Kidney epithelial cell (primary cell): ENCODE results near the gene PBX2. TPM values are rescaled to one million over a fixed set of nuclear protein-coding genes. Genes with fewer than 3 reads are reported as not detected.
A peak's percentile ranks its signal among the peaks of the same experiment; 100 is the strongest.
"Not testable (repeated sequence)": the region's sequence is repeated elsewhere in the genome, so short reads cannot be mapped to it uniquely, and the experiment has no call there.

ENCODE experiments used
- DNase-seq: peaks from one replicate; pipeline ENCODE4 v3.0.0-alpha.2; 2010; ENCODE audit warnings: low read depth
- H3K27me3 ChIP-seq: 2 replicates; pipeline ENCODE4 v1.6.0; 2011; ENCODE audit warnings: low read length; ENCODE audit not compliant: control insufficient read depth, insufficient read depth
- H3K36me3 ChIP-seq: 2 replicates; pipeline ENCODE4 v1.5.1; 2011; ENCODE audit warnings: low read length; ENCODE audit not compliant: control insufficient read depth, insufficient read depth
- H3K4me3 ChIP-seq: 2 replicates; pipeline ENCODE4 v1.5.1; 2011; ENCODE audit warnings: low read depth, mild to moderate bottlenecking, control low read depth, low read length
- CTCF ChIP-seq: IDR thresholded peaks from 2 replicates; pipeline ENCODE4 v1.5.1; 2011; ENCODE audit warnings: mild to moderate bottlenecking, moderate library complexity, low read length, control low read depth, inconsistent platforms; ENCODE audit not compliant: insufficient read depth, poor library complexity, severe bottlenecking
- total RNA-seq: library from RNA; depleted of rRNA; stranded (reverse); fragments of >200 nt; gene quantifications from 2 replicates; pipeline ENCODE4 v1.2.3, GENCODE V29; 2015

Gene PBX2
- total RNA-seq, 1 donor from 2014 or later: 37.5 TPM

GRCh38 chr6:32149092-32149755 lies 40.8 kb downstream of the PBX2 start:
- DNase-seq: no peak
- no peak for TF ChIP-seq CTCF
- Histone ChIP-seq H3K36me3 (no peaks in the 10 kb centered on the region), H3K27me3 (peaks cover 40% of the 10 kb centered on the region), H3K4me3 (peak overlapping the region; percentile 32)

GRCh38 chr6:32148289-32149091 lies 41.5 kb downstream of the PBX2 start:
- H3K27me3 ChIP-seq: peaks cover 40% of the 10 kb centered on the region
- no peaks in the 10 kb centered on the region for H3K36me3 ChIP-seq
- DNase-seq: no peak
- peak overlapping the region; percentile 32 for H3K4me3 ChIP-seq
- peak; percentile 41 for TF ChIP-seq CTCF

GRCh38 chr6:32147401-32148132 lies 42.4 kb downstream of the PBX2 start:
- Histone ChIP-seq H3K4me3 (no peak overlapping the region), H3K27me3 (peaks cover 40% of the 10 kb centered on the region), H3K36me3 (no peaks in the 10 kb centered on the region)
- TF ChIP-seq CTCF: no peak
- DNase-seq: no peak

DNA sequence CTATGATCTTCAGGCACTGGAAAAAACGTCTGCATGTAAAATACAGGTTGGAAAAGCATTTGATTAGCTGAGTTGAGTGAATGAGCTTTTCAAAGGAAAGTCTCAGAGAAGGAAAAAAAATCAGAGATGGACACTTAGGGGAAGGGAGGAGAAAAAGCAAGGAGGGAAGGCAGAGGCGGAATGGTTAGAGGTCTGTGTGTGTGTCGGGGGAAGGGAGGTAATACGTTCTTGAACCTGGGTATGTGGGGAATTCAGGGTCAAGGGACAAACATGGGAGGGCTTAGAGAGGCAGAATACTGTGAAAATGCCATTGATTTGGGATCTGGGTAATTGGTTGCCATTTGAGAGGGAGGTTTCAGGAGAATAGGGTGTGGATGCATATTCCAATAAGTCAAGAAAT lies 43.3 kb downstream of the PBX2 start:
- Histone ChIP-seq H3K27me3 (peaks cover 41% of the 10 kb centered on the region), H3K36me3 (no peaks in the 10 kb centered on the region), H3K4me3 (no peak overlapping the region)
- no peak for DNase-seq
- no peak for TF ChIP-seq CTCF

DNA sequence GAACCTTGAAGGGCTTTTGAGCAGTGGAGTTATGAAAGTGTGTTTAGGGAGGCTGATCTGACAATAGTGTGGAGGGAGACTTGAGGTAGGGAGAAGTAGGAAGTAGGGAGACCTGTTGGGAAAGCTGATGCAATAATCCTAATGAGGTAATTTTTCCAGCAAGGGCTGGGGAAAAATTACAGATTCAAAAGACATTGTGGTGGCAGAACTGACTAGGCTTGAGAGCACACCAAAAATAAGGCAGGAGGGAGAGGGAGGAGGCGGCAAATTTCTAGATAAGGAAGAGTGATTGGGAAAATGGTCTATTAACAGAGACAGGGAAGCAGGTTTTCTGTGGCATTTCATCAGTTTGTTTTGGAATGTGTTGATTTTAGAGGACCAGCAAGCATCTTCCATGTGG lies 43.7 kb downstream of the PBX2 start:
- no peak overlapping the region for H3K4me3 ChIP-seq
- H3K27me3 ChIP-seq: peaks cover 40% of the 10 kb centered on the region
- H3K36me3 ChIP-seq: no peaks in the 10 kb centered on the region
- no peak for TF ChIP-seq CTCF
- no peak for DNase-seq

GRCh38 chr6:32144238-32144637 lies 45.8 kb downstream of the PBX2 start:
- H3K4me3 ChIP-seq, H3K36me3 ChIP-seq, DNase-seq: not testable (repeated sequence)
- H3K27me3 ChIP-seq: peaks cover 20% of the 10 kb centered on the region
